ENCODE results near the gene PIK3R1.
"Not testable (repeated sequence)": the region's sequence is repeated elsewhere in the genome, so short reads cannot be mapped to it uniquely, and the experiment has no call there.

The PIK3R1 gene

DNA sequence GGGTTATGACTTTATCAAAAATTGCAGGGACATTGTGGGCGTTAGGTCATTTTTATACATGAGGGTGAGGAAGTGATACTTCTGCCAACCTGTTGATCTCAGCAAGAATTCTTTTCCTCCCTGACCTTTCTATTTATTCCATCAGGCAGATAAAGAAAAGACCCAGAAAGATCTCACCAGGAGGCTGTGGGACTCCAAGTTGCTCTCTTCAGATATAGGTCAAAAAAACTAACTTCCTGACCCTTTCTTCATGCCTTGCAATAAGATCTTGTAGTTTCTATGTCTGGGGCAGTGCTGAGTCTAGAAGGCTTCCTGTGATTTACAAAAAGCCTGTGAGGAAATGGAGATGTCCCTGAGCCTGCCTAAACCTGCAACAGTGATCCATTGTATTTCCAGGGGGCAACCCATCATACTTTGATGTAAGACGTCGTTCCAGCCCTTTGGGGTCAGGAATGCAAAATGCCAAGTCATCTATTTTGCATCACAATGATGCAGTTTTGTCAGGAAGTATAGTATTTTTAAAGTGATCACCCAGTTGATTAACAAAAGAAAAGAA lies 22.0 kb upstream of the PIK3R1 start:
- no peak for DNase-seq (ENCODE audit: low read depth)

GRCh38 chr5:68194386-68194785 lies 21.2 kb upstream of the PIK3R1 start:
- no peak for DNase-seq (ENCODE audit: low read depth)

DNA sequence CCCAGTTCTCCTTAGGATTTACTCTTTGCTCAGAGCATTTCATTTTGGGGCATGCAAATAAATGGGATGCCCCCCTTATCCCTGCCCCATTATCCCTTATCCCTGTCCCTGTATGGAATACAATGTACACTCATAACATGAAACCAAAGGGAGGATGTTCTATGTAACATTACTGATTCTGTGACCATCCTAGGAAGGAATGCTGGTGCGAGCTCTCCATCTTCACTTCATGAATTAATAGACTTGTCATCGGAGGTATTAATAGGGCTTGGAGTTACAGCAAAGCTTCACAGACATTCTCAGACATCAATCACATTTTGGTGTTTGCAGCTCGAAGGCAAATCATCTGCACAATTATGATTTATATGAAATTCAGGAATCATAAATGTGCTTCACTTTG lies 20.4 kb upstream of the PIK3R1 start:
- no peak for DNase-seq (ENCODE audit: low read depth)

- DNase-seq (ENCODE audit: low read depth): no peak
These were observed 18.7 kb upstream of the PIK3R1 start for GRCh38 chr5:68196876-68197275.

DNA sequence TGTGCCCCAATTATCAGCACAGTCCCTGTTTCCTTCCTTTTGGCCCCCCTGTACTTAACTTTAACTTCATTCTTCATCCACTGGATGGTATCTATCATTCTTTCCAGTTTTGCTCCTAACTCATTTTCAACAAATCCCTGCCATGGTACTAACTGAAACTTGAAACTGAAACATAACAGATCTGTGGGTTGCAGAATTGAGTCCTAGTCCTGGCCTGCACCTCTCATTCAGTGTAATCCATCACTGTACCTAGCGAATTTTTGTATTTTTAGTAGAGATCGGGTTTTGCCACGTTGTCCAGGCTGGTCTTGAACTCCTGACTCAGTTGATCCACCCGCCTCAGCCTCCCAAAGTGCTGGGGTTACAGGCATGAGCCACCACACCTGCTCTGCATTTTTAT lies 15.3 kb upstream of the PIK3R1 start:
- DNase-seq (ENCODE audit: low read depth): no peak

- not testable (repeated sequence) for DNase-seq (ENCODE audit: low read depth)
These were observed 4.9 kb upstream of the PIK3R1 start for GRCh38 chr5:68210654-68211053.

DNA sequence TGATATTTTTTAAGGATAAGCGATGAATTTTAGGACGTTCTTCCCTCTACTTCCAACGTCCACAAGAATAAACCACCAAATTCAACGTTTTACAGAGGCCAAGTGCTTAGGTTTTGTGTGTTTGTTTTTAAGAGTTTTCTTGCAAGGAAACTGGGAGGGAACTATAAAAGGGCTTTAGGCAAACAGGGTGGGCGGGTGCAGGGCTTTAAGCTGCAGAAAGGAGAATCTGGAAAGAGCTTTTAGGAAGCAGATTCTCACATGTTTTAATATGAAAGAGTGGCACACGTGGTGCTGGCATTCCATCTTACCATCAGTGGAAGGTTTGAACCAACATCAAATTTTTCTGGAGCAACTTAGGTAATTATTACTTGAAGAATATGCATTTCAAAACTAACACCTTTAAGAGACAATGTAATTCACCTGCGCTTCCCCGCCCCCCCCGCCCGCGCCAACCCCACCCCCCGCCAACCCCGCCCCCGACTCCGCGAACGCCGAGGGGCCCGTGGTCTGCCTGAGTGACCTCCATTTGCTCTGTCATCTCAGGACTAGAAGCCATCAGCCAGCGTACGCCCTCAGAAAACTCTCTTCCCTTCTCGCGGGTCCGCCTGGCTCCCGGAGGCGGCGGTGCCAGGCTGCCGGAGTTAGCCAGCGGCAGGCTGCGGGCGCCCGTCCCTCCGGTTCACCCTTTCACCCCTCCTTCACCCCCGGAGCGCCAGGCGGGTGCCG lies 911 bp upstream of the PIK3R1 start:
- no peak for DNase-seq (ENCODE audit: low read depth)

GRCh38 chr5:68215898-68216244 lies 315 bp downstream of the PIK3R1 start:
- DNase-seq (ENCODE audit: low read depth): no peak

DNA sequence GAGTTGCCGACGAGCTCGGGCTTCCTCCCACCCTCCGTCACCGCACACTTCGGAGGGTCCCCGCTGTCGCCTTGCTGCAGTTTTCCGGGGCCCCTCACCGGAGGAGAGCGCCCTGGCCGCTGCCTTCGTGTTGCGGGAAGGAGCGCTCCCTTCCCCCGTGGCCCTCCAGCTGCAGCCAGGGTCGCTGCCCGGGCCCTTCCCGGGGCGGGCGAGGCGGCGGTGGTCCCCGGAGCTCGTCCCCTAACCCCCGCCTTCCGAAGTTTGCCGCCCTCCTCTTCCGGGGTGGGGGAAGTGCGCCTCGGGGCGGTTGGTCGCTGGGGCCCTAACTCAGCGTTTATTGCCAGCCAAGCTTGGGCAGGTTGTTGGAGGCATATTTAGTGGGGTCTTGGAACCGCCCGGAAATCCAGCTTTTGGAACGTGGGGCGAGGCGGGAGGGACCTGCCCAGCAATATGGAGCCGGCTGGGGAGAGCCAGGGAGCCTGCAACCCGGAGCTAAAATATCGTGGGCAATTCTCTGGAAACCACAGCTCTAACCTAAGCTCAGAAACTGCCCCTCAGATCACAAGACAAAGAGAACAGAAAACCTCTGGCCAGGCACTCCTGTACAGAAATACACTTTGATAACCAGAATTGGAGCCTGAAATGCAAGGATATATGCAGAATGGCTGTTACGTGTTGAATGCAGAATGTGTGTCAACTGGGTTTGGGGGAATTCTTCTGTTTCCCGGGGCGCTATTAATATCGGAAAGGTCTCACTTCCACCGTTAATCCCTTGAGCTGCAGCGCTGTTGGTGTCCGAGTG lies 890 bp downstream of the PIK3R1 start:
- DNase-seq (ENCODE audit: low read depth): peak; percentile 54

GRCh38 chr5:68217047-68217355 lies 1.4 kb downstream of the PIK3R1 start:
- DNase-seq (ENCODE audit: low read depth): no peak

DNA sequence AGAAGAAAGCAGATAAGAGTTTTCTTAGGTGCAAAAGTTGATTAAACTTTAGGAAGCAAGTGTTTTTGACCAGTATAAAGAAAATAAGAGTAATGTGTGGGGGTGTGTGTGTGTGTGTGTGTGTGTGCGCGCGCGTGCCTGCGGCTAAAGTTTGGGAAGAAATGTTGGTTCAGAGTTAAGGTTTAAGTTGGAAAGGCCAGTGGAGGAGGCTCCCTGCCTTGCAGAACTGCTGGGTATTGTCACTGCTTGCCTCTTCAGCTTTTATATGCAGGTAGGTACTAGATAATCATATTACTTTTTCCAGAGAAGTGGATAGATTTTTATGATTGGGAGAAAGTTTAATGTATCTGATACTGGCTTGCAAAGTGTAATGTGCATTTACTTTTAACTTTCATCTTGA lies 2.0 kb downstream of the PIK3R1 start:
- no peak for DNase-seq (ENCODE audit: low read depth)

GRCh38 chr5:68219161-68219816 lies 3.7 kb downstream of the PIK3R1 start:
- DNase-seq (ENCODE audit: low read depth): no peak

GRCh38 chr5:68220260-68220659 lies 4.7 kb downstream of the PIK3R1 start:
- DNase-seq (ENCODE audit: low read depth): no peak

GRCh38 chr5:68220914-68221313 lies 5.4 kb downstream of the PIK3R1 start:
- DNase-seq (ENCODE audit: low read depth): no peak

DNA sequence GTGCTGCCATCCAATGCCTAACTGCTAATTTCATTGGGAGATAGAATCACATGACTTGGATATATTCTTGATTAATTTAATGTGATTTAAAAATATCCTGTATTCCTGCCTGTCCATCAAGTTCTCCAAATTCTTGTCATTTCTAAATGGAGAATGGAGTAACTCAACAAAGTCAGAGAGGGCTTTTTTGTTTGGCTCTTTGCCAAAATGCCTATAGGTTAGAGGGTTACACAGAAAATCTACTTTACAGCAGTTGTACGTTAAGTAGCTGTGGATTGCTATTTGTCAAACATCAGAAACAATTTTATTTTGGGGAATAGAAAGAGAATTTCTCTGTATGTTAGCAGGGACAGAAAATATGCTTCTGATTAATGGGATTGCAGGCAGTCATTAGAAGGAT lies 5.9 kb downstream of the PIK3R1 start:
- DNase-seq (ENCODE audit: low read depth): no peak

DNA sequence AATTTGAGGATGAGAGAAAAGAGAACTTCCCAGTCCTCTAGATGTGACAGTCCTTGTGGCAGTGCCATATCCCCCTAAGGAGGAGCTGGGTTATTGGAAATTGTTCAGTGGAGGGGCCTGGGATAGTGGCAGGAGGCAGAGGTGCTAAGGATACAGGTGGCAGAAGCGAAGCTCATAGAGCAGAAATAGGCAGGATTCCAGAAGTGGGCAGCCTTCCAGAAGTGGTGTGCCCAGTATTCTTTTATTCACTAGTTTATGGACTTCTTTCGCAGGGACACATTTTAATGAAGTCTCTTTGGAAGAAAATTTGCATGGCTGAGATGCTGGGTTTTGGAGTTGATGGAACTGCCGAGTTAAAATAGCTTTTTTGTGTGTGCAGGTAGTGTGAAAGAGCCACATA lies 6.8 kb downstream of the PIK3R1 start:
- DNase-seq (ENCODE audit: low read depth): no peak

- DNase-seq (ENCODE audit: low read depth): no peak
These were observed 7.3 kb downstream of the PIK3R1 start for GRCh38 chr5:68222824-68223354.

DNA sequence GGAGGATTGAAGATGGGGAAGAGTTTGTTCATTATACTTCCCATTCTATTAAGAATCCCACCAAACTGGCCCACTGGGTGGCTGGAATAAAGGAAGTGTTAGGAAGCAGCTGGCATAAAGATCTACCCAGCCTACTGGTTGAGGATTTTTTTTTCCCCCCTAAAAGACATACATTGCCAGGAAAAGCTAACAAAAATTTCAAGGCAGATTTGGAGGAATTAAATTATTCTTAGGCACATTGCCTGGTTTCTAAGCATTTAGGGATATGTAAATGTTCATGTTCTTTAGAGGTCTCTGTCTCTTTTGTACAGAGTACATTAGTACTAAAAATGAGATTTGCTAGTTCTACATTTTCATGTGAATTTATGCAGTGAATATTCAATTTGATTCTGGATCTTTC lies 8.3 kb downstream of the PIK3R1 start:
- no peak for DNase-seq (ENCODE audit: low read depth)

DNA sequence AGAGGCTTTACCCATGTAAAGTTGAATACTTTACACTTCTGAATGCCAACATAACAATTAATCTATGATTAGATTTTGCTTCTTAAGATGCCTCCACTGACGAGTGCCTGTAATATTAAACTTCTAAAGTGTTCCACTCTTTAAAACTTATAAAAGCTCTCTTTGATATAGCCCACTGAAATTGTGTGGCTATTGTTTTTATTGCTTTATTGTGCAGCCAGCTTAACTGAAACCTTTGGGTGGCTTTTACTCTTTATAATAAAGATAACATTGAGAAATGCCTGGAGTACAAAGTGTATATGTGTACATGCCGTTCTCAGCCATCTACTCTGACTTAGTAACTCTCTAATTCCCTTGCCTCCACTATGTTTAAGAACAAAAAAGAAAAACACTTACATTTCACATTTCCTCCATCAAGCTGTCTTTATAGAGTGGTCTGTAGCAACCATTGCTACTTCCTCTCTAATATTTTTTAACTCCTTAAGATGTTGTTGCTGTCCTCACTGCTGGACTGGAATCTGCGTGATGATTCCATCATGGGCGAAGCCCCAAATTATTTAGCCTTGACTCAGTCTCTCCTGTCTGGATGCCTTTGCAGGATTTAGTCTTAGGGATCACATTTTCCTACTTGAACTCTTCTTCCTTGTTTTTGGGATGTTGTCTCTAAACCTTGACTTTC lies 9.1 kb downstream of the PIK3R1 start:
- no peak for DNase-seq (ENCODE audit: low read depth)

DNA sequence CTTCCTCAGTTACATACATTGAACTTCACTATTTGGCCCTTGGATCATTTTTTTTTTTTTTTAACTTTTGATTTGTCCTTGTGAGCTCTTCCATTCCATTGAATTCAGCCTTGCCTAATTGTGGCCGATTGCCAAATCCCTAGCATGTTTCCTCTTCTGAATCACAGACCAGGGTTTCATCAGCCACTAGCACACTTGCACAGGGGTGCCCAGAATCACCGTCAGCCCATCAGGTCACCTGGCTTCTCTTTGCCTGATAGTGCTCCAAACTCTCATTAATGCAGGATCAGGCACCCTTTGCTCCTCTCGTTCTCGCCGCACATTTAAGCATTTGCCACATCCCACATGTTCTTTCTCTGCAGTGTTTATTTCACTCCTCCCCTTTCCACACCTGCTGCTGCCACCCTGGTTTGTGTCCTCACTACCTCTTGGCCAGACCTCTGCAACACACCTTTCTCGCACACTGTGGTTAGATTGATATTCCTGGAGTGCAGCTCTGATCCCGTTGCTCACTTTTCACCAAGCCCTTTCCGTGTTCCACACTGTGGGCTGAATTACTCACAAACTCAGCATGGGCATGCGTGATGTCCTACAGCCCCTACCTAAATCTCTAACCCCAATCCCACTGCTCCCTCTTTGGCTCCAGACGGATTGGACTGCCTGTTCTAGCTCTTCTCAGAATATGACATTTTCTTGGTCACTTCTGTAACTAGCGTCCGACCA lies 9.8 kb downstream of the PIK3R1 start:
- no peak for DNase-seq (ENCODE audit: low read depth)

DNA sequence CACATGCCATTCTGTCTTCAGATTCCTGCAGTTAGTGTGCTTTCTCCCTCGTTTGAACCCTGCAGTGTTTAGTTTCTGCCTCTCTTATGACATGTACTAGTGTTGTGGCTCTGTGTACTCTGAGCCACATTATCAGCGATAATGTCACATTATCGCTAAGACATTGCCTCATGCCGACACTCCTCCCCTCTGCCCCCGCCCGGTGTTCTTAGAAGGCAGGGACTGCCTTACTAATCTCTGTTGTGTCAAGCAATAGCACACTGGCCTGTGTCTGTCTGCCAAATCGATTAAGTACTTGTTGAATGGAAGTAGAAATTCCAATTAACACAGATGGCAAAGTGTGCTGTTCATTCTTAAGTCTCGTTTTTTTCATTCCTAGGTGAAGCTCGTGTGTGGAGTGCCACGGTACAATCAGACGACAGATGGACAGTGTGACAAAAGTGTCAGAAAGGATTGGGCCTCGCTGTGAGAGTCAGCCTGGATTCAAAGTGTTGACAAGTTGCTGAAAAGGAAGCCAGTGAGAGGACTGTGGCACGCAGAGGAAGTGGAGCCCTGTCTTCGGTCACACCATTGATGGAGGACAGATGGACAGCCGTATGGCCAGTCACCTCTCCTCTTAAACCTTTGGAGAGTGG lies 10.5 kb downstream of the PIK3R1 start:
- DNase-seq (ENCODE audit: low read depth): no peak

Measured in activated T-cell treated with anti-CD3 and anti-CD28 coated beads for 24 hours (primary cell).